NCI-H82 treated with DMSO at 0.1 percent for 48 hours (cell line): ENCODE results near the gene SLC23A2.
"Not testable (repeated sequence)": the region's sequence is repeated elsewhere in the genome, so short reads cannot be mapped to it uniquely, and the experiment has no call there.

Experiments used
- DNase-seq: peaks from one replicate; lab custom pipeline; 2025; ENCODE audit not compliant: unreplicated experiment; lab: John Stamatoyannopoulos, UW

The SLC23A2 gene

DNA sequence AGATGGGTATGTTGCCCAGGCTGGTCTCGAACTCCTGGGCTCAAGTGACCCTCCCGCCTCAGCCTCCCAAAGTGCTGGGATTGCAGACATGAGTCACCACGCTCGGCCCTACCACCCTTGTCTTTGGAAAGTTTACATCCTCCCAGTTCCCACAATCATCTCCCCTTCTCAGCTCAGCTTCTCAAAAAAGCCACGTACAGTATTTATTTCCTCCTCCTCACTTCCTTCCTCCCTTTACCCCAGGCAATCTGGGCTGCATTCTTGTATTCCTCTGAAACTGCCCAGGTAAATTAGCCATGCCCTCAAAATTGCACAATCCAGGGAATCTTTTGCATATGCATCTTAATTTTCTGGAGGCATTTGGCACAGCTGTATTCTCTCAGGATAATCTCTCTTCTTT, 7.4 kb upstream of the SLC23A2 start:
- DNase-seq: no peak

DNA sequence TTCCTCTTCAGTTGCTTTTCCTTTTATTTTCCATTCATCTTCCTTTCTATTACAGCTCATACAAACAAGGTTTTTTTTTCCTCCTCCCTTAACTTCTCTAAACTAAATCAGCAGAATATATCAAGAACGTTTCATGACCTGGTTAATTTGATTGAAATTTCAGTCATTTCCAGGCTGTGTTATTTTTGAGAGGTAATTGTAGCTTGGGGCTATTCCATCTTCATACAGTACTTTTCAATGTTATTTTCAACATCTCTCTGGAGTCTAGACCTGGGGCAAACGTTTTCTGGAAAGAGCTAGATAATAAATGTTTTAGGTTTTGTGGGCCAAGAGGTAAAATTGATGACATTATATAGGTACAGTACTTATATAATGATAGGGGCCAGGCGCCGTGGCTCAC, 4.0 kb upstream of the SLC23A2 start:
- no peak for DNase-seq

DNA sequence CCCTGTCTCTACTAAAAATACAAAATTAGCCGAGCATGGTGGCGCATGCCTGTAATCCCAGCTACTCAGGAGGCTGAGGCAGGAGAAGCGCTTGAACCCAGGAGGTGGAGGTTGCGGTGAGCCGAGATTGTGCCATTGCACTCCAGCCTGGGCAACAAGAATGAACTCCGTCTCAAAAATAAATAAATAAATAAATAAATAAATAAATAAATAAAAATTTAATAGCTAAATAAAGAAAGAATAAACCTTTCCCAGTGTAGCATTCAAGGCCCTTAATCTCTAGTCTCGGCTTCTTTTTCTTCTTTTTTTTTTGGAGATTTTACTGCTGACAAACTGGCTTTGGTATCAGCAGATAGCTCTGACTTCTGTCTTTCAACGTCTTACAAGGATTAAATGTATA, 3.5 kb upstream of the SLC23A2 start:
- not testable (repeated sequence) for DNase-seq

- DNase-seq: no peak
Measured at GRCh38 chr20:5003626-5004025, 2.3 kb upstream of the SLC23A2 start.

DNA sequence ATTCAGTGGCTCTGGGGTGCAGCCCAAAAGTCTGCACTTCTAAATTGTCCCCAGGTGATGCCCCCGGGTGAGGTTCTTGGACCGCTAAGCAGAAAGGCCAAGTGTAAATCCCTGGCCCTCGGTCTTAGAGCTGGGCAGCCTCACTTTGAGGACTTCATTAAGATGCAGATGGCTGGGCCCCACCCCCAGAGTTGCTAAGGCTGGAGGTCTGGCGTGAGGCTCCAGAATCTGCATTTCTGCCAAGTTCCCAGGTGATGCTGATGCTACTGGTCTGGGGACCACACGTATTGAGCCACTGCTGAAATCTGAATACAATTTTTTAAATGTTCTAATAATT, 735 bp upstream of the SLC23A2 start:
- no peak for DNase-seq

GRCh38 chr20:5000263-5001173, 792 bp downstream of the SLC23A2 start:
- no peak for DNase-seq

DNA sequence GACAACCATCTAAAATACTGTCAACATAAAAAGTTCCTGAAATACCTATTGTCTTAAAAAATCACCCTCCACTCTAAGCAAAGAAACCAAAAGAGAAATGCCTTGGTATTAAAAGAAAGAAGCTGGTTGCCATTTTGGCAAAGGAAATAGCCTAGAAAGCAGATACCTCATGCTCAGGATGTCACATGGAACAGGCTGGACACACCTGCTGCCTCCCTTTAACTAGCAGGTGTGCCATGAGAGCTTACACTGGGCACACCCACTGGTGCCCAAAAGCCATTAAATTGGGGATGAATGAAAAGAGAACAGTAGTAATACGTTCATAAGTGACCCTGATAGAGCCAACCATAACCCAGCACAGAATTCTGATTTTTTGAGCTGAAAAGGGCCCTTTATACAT, 1.5 kb downstream of the SLC23A2 start:
- no peak for DNase-seq

DNA sequence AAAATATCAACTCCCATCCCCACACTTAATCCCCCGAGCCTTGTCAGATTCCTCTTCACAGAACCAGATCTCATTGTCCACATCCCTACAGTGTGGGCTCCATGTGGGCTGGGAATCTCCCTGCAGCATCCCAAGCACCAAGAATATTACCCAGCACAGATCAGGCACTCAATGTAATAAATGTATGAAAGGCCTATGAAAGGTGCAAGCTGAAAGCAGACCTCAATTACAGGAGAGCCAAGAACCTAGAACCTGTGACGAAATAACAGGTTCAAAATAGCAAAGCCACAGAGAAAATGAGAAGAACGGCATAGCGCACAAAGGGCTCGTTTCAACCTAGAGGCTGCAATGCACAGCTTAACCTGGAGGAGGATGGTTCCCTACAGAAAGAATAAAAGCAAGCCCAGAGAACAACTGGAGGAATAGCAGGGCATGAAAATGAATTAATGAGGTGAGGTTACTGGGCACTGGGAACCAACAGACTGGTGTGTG, 3.1 kb downstream of the SLC23A2 start:
- DNase-seq: no peak

GRCh38 chr20:4997222-4997621, 4.1 kb downstream of the SLC23A2 start:
- no peak for DNase-seq

DNA sequence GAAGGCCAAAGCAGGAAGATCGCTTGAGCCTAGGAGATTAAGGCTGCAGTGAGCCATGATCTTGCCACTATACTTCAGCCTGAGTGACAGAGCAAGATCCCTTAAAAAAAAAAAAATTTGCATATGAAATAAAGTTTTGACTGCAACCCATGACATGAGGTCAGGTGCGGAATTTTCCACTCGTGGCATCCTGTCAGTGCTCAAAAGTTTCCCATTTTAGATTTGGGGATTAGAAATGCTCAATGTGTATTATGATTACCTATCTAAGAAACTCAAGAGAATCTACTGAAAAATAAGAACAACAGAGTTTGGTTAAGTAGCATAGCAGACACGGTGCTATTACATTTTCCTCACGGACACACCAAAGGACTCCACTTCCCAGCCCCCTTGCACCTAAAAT, 11.7 kb downstream of the SLC23A2 start:
- no peak for DNase-seq

DNA sequence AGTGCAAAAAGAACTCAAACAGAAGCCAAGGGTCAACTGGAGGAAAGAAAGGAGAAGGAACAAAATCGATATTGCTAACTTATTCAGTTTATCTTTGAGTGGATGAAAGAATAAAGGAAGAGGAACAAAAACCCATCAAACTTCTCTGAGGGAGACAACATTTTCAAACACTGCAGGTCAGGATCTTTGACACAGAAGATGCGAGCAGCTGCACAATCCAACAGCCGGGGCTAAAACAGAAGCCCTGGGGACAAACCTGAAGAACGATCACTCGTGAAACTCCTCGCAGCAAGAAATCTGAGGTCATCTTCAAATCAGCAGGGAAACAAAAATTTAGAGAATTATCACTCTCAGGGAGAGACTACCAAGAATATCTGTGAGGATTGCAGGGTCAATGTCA, 14.2 kb downstream of the SLC23A2 start:
- no peak for DNase-seq

- DNase-seq: no peak
Measured at GRCh38 chr20:4985658-4986057, 15.7 kb downstream of the SLC23A2 start.

GRCh38 chr20:4982281-4982680, 19.0 kb downstream of the SLC23A2 start:
- no peak for DNase-seq

- DNase-seq: no peak
Measured at GRCh38 chr20:4979841-4980410, 21.4 kb downstream of the SLC23A2 start.

DNA sequence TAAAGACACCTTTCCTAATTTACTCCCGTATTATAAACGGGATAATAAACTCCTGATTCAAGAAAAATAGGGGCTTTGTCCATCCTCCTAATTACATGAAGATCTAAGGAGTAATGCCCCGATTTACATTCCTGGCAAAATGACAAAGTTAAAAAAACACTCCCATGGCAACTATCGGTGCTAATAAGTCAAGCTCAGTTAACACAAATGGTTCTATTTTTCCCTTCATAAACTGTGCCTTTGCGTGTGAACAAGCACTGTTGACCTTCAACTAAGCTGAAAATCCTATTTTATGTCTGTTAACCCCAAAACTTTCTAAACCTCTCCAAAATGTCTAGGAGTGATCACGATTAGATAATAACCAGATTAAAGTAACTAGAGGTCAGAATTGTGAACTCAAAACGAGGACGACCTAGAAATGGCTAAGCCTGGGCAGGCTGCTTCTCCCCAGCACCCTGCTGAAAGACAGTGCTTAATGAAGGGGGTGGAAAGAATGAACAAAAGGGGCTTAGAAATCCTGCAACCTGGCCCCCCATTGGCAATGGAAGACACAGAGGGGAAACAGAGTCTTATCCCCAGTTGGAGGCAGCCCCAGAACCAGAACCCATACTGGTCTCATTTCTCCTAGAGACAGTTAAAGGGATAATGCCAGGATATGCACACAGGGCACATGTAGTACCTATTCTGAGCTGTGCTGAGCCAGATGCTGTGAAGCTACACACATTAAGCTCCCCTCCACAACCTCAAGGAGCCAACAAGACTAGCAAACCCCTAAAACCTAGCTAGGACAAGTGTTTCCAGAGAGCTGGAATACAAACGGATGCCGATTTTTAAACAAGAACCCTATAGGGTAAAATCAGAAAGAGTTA, 23.0 kb downstream of the SLC23A2 start:
- DNase-seq: peak; percentile 82

DNA sequence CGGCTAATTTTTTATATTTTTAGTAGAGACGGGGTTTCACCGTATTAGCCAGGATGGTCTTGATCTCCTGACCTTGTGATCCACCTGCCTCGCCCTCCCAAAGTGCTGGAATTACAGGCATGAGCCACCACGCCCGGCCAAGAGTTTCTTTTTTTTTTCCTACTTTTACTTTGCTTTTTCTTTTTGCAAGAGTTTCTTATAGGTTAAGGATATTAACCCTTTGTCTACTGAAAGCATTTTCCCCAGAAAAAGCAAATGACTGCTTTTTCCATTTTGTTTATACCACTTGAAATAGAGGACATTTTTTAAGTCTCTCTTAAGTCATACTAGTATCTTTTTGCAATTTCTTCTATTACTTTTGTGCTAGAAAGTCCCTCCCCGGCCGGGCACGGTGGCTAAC, 25.3 kb downstream of the SLC23A2 start:
- not testable (repeated sequence) for DNase-seq

DNA sequence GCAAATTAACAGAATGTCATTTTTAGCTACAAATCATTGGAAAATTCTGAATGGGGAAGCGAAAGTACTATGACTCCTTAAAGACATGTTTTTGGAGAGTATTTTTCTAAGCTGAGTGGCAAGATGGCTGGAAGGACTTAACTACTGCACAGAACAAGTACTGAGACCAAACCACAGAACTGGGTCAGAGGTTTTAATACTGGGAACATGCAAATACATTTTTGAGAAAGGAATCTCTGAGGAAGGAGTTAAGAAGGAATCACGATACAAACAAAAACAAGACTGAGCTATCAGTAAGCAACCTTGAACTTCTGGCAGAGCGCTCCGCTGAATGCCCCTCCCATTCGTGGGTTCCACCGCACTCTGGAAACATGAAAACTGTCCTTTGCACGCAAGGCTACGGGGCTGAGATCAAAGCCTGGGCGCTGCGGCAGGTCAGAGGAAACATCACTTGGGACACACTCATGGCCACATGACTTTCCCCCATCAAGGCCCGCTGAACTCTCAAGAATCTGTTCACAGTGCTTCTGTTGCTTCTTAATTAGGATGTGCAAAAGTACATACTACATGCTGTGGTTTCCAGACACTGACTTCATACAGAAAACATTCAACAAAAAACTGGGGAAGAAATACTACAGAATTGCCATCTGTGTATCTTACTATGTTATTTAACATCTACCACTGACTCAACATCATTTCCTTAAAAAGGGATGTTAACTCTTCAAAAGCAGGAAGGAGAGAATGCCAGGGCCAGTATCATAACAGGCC, 27.8 kb downstream of the SLC23A2 start:
- DNase-seq: no peak

DNA sequence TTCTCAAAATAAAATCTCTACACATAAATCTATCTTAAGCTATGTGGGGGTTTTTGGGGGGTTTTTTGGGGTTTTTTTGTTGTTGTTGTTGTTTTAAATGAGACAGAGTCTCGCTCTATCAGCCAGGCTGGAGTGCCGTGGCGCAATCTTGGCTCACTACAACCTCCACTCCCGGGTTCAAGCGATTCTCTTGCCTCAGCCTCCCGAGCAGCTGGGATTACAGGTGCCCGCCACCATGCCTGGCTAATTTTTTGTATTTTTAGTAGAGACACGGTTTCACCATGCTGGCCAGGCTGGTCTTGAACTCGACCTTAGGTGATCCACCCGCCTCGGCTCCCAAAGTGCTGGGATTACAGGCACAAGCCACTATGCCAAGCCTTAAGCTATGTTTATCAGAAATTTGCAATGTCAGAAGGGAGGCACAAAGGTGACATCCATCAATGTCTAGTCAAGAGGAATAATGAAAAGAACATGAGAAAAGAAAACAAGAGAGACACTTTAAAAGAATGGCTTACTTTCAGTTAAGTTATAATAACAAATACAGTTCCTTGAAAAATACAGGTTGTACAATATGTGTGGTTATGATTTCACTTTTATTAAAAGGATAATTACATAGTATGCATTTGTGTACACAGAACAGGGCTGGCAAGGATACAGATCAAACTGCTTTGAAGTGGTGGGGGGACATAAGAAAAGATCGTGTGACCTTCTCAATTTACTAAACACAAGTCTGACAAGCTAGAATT, 28.6 kb downstream of the SLC23A2 start:
- DNase-seq: no peak

- no peak for DNase-seq
Measured at GRCh38 chr20:4971064-4971463, 30.2 kb downstream of the SLC23A2 start.
